K562 (cell line): Measurements from ENCODE around the gene SLC25A17. TPM values are rescaled to one million over a fixed set of nuclear protein-coding genes. Genes with fewer than 3 reads are reported as not detected.
A peak's percentile ranks its signal among the peaks of the same experiment; 100 is the strongest.

Source experiments
- CBX1 ChIP-seq: sonication (generic); IDR thresholded peaks from 2 replicates; pipeline ENCODE4 v1.6.1; 2016; ENCODE audit warnings: antibody characterized with exemption, low read depth, mild to moderate bottlenecking
- EP300 ChIP-seq: IDR thresholded peaks from 2 replicates; pipeline ENCODE4 v1.6.1; 2012; ENCODE audit warnings: low read length, improper control_type of control experiment
- FOXA3 ChIP-seq, 2 experiments: fragments of 450-650 bp in 1 of 2; sonication (generic) in 1 of 2; formaldehyde crosslinking; IDR thresholded peaks in 1 of 2; conservative IDR thresholded peaks in 1 of 2; 2 replicates each; pipeline versions ENCODE4 v1.4.0 to v1.8.0; 2020 to 2022; ENCODE audit warnings: mild to moderate bottlenecking in 2 of 2, missing genetic modification reagents in 1 of 2
- HIVEP1 ChIP-seq: fragments of 250-450 bp; sonication (Bioruptor Pico); IDR thresholded peaks from 2 replicates; pipeline ENCODE4 v1.4.0; 2020; ENCODE audit warnings: mild to moderate bottlenecking
- MCM5 ChIP-seq: fragments of 450-650 bp; IDR thresholded peaks from 2 replicates; pipeline ENCODE4 v1.6.1; 2016; ENCODE audit warnings: low read depth
- MXI1 ChIP-seq: IDR thresholded peaks from 2 replicates; pipeline ENCODE4 v1.6.1; 2011; ENCODE audit warnings: low read depth, mild to moderate bottlenecking, improper control_type of control experiment, low read length
- NEUROD1 ChIP-seq: fragments of 150-350 bp; IDR thresholded peaks from 2 replicates; pipeline ENCODE4 v1.6.1; 2014; ENCODE audit warnings: borderline replicate concordance, low read length, low read depth; ENCODE audit not compliant: partially characterized antibody
- REST ChIP-seq, 2 experiments: fragments of 450-650 bp; formaldehyde crosslinking in 1 of 2; IDR thresholded peaks; 2 replicates each; pipeline versions ENCODE4 v1.4.0 to v1.6.1; 2014 to 2020; ENCODE audit warnings: mild to moderate bottlenecking in 2 of 2, borderline replicate concordance in 1 of 2, low read depth in 1 of 2
- SAFB2 ChIP-seq: fragments of 200-400 bp; formaldehyde crosslinking; IDR thresholded peaks from 2 replicates; pipeline ENCODE4 v1.6.1; 2018; ENCODE audit warnings: borderline replicate concordance, low read length, low read depth, moderate library complexity; ENCODE audit not compliant: severe bottlenecking
- SMAD4 ChIP-seq: fragments of 250-450 bp; sonication (Bioruptor Pico); conservative IDR thresholded peaks from 2 replicates; pipeline ENCODE4 v1.8.0; 2021; ENCODE audit warnings: inconsistent platforms, mild to moderate bottlenecking, moderate library complexity
- SP1 ChIP-seq: sonication (generic); formaldehyde crosslinking; IDR thresholded peaks from 2 replicates; pipeline ENCODE4 v1.8.1; 2022; ENCODE audit warnings: mild to moderate bottlenecking, missing genetic modification reagents
- SUPT5H ChIP-seq: fragments of 450-650 bp; IDR thresholded peaks from 2 replicates; pipeline ENCODE4 v1.6.1; 2016
- WHSC1 ChIP-seq: IDR thresholded peaks from one replicate; pipeline ENCODE4 v1.6.1; 2012; ENCODE audit warnings: low read length, control low read depth, inconsistent platforms
- ZBTB26 ChIP-seq: fragments of 450-650 bp; formaldehyde crosslinking; IDR thresholded peaks from 2 replicates; pipeline ENCODE4 v1.4.0; 2022; ENCODE audit warnings: missing genetic modification characterization
- ZC3H4 ChIP-seq: sonication (generic); formaldehyde crosslinking; IDR thresholded peaks from 2 replicates; pipeline ENCODE4 v1.9.0; 2021; ENCODE audit warnings: missing genetic modification reagents, borderline replicate concordance
- ZNF561 ChIP-seq: fragments of 450-650 bp; formaldehyde crosslinking; conservative IDR thresholded peaks from 2 replicates; pipeline ENCODE4 v1.4.0; 2020; ENCODE audit warnings: mild to moderate bottlenecking, moderate library complexity
- ZNF584 ChIP-seq: fragments of 200-800 bp; sonication (Bioruptor generic); IDR thresholded peaks from 2 replicates; pipeline ENCODE4 v1.6.1; 2016; ENCODE audit warnings: low read depth, mild to moderate bottlenecking, missing genetic modification characterization, missing compliant biosample characterization
- polyA plus RNA-seq, 8 experiments: library from polyadenylated mRNA; depleted of rRNA in 4 of 8; stranded (reverse) in 5 of 8; unstranded in 3 of 8; fragments of >200 nt; fragmentation: Nextera tagmentation in 2 of 8; fragmentation: Illumina TruSeq in 1 of 8; extraction: Ambion mirVana in 2 of 8; extraction: Trizol in 1 of 8; gene quantifications; 2 replicates each; pipeline versions ENCODE4 v1.2.1 to v1.2.3, GENCODE V29; 2011 to 2014; ENCODE audit warnings: inconsistent platforms in 1 of 8, missing spikeins in 1 of 8
- total RNA-seq, 7 experiments: library from RNA; depleted of rRNA in 6 of 7; stranded (reverse); fragments of >200 nt in 6 of 7; fragmentation: Illumina TruSeq in 2 of 7; extraction: Trizol in 2 of 7; gene quantifications; 2 replicates each; pipeline versions ENCODE4 v1.2.1 to v1.2.3, GENCODE V29; 2011 to 2021; ENCODE audit warnings: low replicate concordance in 1 of 7

The SLC25A17 gene
- total and polyA plus RNA-seq, 9 of the 15 experiments (the other 6 are each of a cell fraction or from before 2014, with no cell fraction given) = 32.6 to 136 (median 56.2) TPM

- no peak for TF ChIP-seq ZBTB26
- no peak for TF ChIP-seq HIVEP1 (CRISPR knock-in tag)
- TF ChIP-seq REST (IDR thresholded peaks at IDR 0.05; ENCODE audit: borderline replicate concordance) = no peak
- TF ChIP-seq REST (CRISPR knock-in tag; IDR thresholded peaks at IDR 0.05; ENCODE audit: low read depth) = no peak
- no peak for TF ChIP-seq ZNF584
- no peak for TF ChIP-seq SMAD4 (CRISPR knock-in tag)
- TF ChIP-seq SAFB2 = no peak
- no peak for TF ChIP-seq MXI1
- no peak for TF ChIP-seq ZNF561 (CRISPR knock-in tag)
- TF ChIP-seq EP300 = no peak
- TF ChIP-seq WHSC1 = no peak
- TF ChIP-seq NEUROD1 = no peak
- TF ChIP-seq ZC3H4 = no peak
- peak; percentile 26; the same call in 1 of the 2 replicates for TF ChIP-seq SP1 (CRISPR knock-in tag)
- no peak for TF ChIP-seq MCM5
- TF ChIP-seq CBX1 = no peak
- no peak for TF ChIP-seq FOXA3 (CRISPR knock-in tag; conservative IDR thresholded peaks at IDR 0.05 in 1 of 2, IDR thresholded peaks at IDR 0.05 in 1 of 2)
- TF ChIP-seq SUPT5H = peak; percentile 71; the same call in 1 of the 2 replicates
Observed at GRCh38 chr22:40818747-40819598, at the start of gene SLC25A17 (continued).
